GM19328 (cell line): ENCODE data around the gene TTI1.

Experiments used
- ATAC-seq: cut with Tn5 transposase; IDR thresholded peaks from one replicate; pipeline ENCODE4 v1.9.1; 2021; ENCODE audit warnings: mild to moderate bottlenecking, moderate library complexity; ENCODE audit not compliant: unreplicated experiment

Gene TTI1

GRCh38 chr20:38033330-38034107 is at the start of gene TTI1, which contains the start of gene RPRD1B:
TSS of gene TTI1 (minus strand) at chr20:38033456. CDS start at chr20:38013816, 19,640 bp downstream.
TSS of gene RPRD1B (plus strand) at chr20:38033746. CDS start at chr20:38033948, 202 bp downstream.
- peak; percentile 77 for ATAC-seq

GRCh38 chr20:38082894-38083293 is 49.6 kb upstream of the TTI1 start:
- ATAC-seq, result no peak

- ATAC-seq, result no peak
Observed at GRCh38 chr20:38081575-38081974, 48.3 kb upstream of the TTI1 start.

GRCh38 chr20:38079353-38079752 is 46.1 kb upstream of the TTI1 start:
- no peak for ATAC-seq

GRCh38 chr20:38078084-38078483 is 44.8 kb upstream of the TTI1 start:
- ATAC-seq, result no peak

- no peak for ATAC-seq
Observed at GRCh38 chr20:38076548-38076947, 43.3 kb upstream of the TTI1 start.

GRCh38 chr20:38075161-38075998 is 42.1 kb upstream of the TTI1 start:
- no peak for ATAC-seq

- no peak for ATAC-seq
Observed at GRCh38 chr20:38073307-38074071, 40.2 kb upstream of the TTI1 start.

GRCh38 chr20:38072898-38073297 is 39.6 kb upstream of the TTI1 start:
- no peak for ATAC-seq

- no peak for ATAC-seq
Observed at GRCh38 chr20:38067717-38068365, 34.6 kb upstream of the TTI1 start.

- no peak for ATAC-seq
Observed at GRCh38 chr20:38066969-38067716, 33.9 kb upstream of the TTI1 start.

- no peak for ATAC-seq
Observed at GRCh38 chr20:38065764-38066375, 32.6 kb upstream of the TTI1 start.

- no peak for ATAC-seq
Observed at GRCh38 chr20:38063911-38064530, 30.8 kb upstream of the TTI1 start.

- ATAC-seq, result no peak
Observed at GRCh38 chr20:38062890-38063289, 29.6 kb upstream of the TTI1 start.

GRCh38 chr20:38061109-38061508 is 27.9 kb upstream of the TTI1 start:
- no peak for ATAC-seq

- ATAC-seq, result no peak
Observed at GRCh38 chr20:38060536-38060935, 27.3 kb upstream of the TTI1 start.

- no peak for ATAC-seq
Observed at GRCh38 chr20:38059832-38060231, 26.6 kb upstream of the TTI1 start.

GRCh38 chr20:38057351-38057972 is 24.2 kb upstream of the TTI1 start:
- no peak for ATAC-seq

GRCh38 chr20:38055848-38056247 is 22.6 kb upstream of the TTI1 start:
- ATAC-seq, result no peak
